ENCODE data around the gene PLCB1.
"Not testable (repeated sequence)": the region's sequence is repeated elsewhere in the genome, so short reads cannot be mapped to it uniquely, and the experiment has no call there.

Gene PLCB1

DNA sequence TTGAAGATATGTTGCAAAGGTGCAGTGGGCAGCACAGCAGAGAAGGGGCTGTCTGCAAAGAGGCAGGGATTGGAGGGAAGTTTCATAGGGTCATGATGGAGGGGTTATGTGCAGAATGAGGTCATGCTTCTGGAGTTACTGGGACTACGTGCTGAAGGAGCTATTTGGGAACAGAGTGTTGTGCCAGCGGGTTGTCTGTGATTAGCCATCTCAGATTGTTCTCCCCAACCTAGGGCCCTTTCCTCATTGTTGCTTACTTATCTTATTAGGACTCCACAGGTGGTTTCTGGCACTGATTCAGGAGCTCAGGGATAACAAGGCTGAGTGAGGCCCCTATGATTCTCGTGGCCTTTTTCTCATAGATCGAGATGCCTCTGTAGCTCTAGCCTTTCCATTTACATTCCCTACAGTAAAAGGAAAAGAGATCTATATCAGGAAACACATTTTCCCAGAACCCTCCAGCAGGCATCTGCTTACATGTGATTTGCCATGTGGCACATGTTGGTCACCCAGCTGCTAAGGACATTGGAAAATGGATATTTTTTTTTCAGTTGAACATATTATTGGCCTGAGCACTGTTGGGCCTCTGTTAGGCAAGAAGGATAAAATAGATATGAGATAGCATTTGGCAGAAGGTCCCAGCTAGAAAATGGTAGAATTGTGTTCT, 507.2 kb downstream of the PLCB1 start:
- DNase-seq, result no peak

GRCh38 chr20:8640461-8640860, 508.4 kb downstream of the PLCB1 start:
- no peak for DNase-seq

DNA sequence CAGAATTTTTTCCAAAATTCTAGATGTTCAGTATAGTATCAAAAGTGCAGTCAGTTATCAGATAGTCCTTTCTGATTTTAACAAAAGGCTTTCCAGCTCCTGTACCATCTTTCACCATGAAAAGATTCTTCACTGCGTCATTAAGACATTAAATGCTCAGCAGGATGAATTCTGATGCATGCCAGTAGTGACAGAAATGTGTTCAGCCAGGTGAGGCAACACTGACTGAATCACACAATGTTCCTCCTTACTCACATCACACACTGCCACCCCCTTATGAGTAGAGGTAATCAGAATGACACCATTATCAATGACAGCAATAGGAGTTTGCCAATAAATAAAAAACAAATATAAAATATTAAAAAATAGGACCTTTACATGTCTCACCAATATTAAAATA, 510.2 kb downstream of the PLCB1 start:
- DNase-seq, result no peak

GRCh38 chr20:8644468-8644867, 512.4 kb downstream of the PLCB1 start:
- not testable (repeated sequence) for DNase-seq

DNA sequence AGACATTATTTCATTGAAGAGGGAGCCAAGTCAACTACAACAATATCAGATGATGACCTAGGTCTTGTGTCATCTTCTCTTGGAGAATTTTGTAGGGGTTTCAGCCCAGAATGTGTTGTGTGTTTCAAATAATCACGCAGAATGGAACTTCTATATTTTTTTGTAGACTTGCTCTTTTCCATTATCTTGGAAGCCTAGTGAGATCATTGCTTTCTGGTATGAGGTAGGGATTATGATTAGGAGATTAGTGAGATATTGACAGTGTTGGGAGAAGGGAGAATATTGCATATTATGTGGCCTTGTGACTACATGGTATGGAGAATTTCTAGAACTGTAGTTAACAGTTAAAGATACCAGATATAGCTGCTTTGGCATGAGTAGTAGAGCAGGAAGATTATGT, 513.3 kb downstream of the PLCB1 start:
- DNase-seq, result no peak

DNA sequence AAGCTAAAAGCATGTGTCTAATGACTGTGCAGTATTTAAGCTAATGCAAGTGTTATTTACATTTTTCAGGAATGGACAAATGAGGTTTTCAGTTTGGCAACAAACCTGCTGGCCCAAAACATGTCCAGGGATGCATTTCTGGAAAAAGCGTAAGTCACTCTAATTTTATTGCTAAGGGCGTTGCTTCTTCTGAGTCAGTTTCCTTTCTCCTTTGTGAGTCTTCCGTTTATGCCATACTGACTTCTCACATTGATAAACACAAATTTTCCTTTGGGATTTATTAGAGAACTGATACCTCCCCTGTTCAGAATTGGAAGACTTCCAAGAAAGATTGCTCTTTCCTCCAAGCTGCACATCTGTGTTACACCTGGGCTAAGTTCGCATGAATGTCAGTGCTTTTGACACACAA, 514.0 kb downstream of the PLCB1 start:
- no peak for DNase-seq

DNA sequence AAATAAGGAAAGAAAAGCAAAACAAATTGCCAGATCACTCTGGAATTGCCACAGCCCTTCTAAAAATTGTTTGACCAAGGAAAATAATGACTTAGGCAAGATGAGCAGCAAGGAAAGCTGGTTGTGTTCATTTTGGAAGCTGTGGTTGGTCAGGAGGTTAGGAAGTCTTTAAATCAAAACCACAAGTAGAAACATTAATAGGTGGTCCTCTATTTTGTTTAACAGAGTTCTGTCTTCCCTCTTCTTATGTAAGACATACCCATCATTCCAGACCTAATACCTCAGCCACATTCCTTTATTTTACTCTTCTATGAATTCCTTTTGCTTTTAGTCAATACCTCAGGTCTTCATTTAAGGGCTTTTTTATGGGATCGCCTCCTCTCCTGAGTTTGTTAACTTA, 514.6 kb downstream of the PLCB1 start:
- no peak for DNase-seq

DNA sequence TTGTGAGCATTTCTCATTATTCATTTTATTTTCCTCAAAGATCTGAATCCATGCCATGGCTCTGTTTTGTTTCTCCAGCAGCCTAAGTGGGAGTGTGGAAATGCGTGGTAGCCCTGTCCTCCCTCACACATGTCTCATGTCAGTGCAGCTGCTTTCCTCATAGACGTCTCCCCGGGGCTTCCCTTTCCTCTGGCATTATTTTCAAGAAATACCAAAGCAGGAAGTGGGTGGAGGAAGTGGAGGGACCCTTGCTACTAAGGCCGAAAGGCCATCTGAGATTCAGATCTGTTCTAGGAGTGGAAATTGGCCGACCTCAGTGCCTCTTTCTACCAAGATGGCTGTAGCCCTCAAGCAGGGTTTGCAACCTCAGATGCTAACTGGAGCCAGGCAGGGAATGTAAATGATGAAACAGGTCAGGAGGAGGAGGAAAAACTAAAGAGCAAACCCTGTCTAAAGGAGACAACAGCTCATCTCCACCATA, 515.9 kb downstream of the PLCB1 start:
- DNase-seq, result no peak

DNA sequence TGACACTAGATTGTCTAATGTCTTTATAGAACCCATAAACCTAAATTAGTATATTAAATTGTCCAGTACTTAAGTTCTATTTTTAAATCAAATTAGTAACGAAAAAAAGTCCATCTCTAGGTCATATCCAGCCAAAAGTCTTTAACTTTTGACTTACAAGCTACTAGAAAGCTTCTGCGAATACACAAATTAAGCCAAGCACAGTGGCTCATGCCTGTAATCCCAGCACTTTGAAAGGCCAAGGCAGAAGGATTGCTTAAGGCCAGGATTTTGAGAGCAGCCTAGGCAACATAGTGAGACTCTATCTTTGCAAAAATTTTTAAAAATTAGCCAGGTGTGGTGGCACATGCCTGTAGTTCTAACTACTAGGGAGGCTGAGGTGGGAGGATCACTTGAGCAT, 516.4 kb downstream of the PLCB1 start:
- no peak for DNase-seq

GRCh38 chr20:8652396-8652795, 520.3 kb downstream of the PLCB1 start:
- no peak for DNase-seq

DNA sequence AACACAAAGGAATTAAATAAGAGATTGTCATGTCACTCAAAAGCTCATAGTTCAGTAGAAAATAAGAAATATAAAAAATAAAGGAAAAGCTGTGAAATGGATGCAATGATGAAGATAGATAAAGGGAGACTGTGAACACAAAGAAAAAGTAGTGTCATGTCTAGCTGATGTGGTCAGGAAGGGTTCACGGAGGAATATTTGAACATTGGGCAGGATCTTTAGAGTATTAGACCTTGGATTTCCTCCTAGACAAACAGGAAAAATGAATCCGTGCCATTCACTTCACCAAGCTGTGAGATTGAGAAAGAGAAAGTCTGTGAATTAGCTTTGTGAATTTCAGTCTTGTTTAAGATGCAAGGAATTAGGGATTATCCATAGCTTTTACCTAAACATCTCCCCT, 522.4 kb downstream of the PLCB1 start:
- DNase-seq, result no peak

DNA sequence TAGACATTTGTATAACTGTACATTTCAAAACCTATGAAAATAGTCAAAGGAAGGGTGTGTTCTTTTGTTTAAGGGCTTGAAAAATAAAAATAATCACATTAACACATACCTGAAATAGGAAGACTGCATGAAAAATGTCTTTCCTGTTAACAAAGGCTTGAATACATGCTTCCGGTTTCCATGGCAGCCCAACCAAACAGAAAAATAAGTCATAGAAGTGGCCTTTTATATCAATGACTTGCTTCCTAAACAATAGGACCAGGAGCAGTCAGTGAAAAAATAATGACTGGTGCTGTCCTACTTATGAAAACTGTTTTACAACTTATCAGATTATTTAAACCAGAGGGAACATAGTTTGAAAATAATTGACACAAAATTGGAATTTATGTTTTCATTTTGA, 524.3 kb downstream of the PLCB1 start:
- no peak for DNase-seq

- DNase-seq, result no peak
These were observed 525.6 kb downstream of the PLCB1 start for GRCh38 chr20:8657664-8658063.

DNA sequence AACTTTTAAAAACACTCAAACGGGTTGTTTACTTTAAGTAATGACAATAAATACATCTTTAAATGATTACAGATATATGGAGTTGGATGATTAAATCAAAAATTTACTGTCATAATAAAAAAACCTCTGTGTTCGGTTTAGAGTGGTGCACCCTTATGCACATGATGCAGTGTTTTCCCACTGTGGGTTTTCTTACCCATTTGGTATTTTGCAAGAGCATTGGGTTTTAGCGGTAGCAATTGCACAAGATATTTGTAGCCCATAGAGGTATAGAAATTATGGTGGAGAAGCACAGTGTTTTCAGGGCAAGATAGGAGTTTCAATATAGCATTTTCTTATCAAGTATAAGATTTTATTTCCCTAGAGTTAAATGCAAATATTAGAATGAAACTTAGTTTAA, 526.0 kb downstream of the PLCB1 start:
- DNase-seq, result no peak

- no peak for DNase-seq
These were observed 529.3 kb downstream of the PLCB1 start for GRCh38 chr20:8661229-8661952.

DNA sequence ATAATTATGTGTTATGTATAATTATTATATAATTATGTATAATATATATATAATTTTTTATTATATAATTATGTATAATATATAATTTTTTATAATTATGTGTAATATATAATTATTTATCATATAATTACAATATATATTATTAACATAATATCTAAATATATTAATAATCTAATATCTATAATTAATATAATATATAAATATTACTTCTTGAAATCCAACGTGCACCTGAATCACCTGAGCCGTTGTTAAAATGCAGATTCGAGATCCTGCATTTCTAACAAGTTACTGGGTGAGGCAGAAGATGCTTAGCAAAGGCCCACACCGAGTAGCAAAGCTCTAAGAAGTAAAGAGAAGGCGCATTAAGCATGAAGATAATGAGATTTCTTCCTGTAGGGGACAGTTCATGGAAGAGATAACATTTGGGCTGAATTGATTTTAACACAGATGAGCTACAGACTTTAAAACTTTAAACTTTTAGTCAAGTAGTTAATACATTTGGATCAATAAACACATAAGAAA, 530.4 kb downstream of the PLCB1 start:
- no peak for DNase-seq

DNA sequence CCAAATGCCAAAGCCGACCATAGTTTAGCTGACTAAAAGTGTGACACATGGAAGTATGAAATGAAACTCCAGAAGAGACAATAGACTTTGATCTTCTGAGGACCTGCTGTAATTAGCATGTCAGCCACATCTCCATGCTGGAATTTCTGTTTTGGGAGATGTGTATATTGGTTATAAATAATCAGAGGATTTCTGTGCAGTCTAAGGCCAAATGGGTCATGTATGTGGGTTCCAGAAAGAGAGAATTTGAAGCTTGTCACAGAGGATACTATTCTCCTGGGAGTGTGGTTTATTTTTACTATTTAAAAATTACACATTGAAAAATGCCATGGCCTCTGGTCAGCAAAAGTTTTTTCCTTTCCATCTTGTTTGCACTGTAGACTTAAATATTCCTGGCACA, 531.4 kb downstream of the PLCB1 start:
- no peak for DNase-seq

DNA sequence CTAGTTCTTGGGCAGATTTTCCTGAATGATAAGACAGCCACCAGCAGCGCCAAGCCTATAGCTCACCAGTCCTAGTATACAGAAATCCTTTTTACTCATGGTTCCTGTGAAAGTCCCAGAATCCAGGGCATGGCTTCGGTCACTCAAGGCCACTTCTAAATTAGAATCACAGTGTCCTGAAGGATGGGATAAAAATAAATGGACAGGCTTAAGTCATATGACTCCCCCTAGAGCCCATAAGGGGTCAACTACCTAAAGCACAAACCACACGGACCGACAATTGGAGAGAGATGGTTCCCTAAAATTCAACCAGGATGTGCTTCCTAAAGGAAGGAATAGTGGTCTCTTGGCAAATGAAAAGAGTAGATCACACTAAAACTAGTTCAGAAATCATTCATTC, 532.7 kb downstream of the PLCB1 start:
- no peak for DNase-seq

GRCh38 chr20:8667306-8667705, 535.2 kb downstream of the PLCB1 start:
- DNase-seq, result no peak

DNA sequence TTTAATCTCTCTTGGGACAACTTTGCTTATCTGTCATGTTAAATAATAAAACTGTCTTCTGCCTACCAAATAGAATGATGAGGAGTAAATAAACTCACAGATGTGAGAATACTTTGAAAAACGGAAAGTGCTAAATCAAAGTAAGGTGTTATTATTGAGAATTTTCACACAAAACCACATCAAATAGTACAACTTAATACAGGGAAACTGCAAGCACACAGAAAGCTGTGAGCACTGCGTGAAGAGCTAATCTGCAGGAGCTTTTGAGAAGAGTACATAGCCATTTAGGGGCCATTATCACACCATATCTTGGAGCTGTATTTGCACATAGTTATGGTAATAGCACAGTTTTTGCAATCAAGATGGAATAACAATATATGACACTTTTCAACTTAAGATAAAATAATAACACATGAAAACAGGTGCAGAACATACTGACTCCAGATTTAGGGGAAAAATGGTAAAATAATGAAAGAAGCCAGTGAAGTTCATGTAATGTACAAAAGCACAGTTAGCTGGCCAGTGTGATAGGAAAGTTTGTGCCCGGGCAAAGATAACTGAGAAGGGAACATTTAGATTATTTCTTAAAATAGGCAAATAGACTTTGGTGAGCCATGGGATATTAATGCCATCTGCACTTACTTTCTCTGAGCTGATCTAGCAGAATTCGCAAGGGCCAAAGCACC, 538.3 kb downstream of the PLCB1 start:
- no peak for DNase-seq

GRCh38 chr20:8670893-8671215, 538.8 kb downstream of the PLCB1 start:
- no peak for DNase-seq

DNA sequence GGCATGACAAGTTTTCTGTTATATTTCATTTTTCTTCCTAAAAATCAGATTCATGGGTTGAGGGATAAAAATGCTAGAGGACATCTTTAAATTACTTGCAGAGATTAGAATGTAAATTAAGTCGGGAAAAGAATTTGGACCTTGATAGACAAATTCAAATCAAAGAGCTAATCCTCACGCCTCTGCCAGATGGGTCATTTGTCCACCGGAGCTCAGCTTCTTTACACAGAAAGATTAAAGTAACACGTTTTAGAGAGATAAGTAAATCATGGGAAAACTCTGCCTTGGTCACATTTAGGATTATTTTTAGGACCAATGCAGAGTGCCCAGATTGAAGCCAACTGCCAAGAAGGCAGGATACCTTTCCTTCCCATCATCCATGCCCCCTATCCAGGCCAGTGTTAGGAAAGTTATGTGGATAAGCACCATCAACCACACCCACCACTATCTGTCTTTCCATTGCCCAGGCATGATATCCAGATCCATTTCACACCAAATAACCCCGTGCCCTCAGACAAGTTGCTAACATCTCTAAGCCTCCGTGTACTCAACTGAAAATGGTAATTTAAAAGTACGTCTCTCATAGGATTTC, 539.4 kb downstream of the PLCB1 start:
- DNase-seq, result no peak

- DNase-seq, result no peak
These were observed 541.0 kb downstream of the PLCB1 start for GRCh38 chr20:8673116-8673515.

- DNase-seq, result no peak
These were observed 543.8 kb downstream of the PLCB1 start for GRCh38 chr20:8675896-8676295.

Data from CD4-positive, alpha-beta T cell treated with Interleukin-17A for 4 hours (primary cell).